NCI-H2196 (cell line): ENCODE measurements around the gene CAMTA1.

ENCODE experiments used
- DNase-seq: peaks from one replicate; lab custom pipeline; 2025; ENCODE audit not compliant: unreplicated experiment; lab: John Stamatoyannopoulos, UW

Gene CAMTA1

GRCh38 chr1:7632681-7633080, 847.4 kb downstream of the CAMTA1 start:
- no peak for DNase-seq

- no peak for DNase-seq
Observed at GRCh38 chr1:7633506-7634245, 848.4 kb downstream of the CAMTA1 start.

GRCh38 chr1:7634546-7635240, 849.4 kb downstream of the CAMTA1 start:
- no peak for DNase-seq

- DNase-seq = no peak
Observed at GRCh38 chr1:7636795-7637526, 851.7 kb downstream of the CAMTA1 start.

GRCh38 chr1:7638078-7638477, 852.8 kb downstream of the CAMTA1 start:
- no peak for DNase-seq

GRCh38 chr1:7639435-7640131, 854.3 kb downstream of the CAMTA1 start:
- no peak for DNase-seq

GRCh38 chr1:7640350-7640749, 855.1 kb downstream of the CAMTA1 start:
- no peak for DNase-seq

- no peak for DNase-seq
Observed at GRCh38 chr1:7640920-7641585, 855.8 kb downstream of the CAMTA1 start.

- DNase-seq = no peak
Observed at GRCh38 chr1:7641587-7642417, 856.5 kb downstream of the CAMTA1 start.

GRCh38 chr1:7642418-7642704, 857.1 kb downstream of the CAMTA1 start:
- DNase-seq = no peak

GRCh38 chr1:7642781-7643529, 857.7 kb downstream of the CAMTA1 start:
- DNase-seq = peak; percentile 7

GRCh38 chr1:7643530-7643929, 858.3 kb downstream of the CAMTA1 start:
- no peak for DNase-seq

GRCh38 chr1:7644086-7644485, 858.8 kb downstream of the CAMTA1 start:
- no peak for DNase-seq

GRCh38 chr1:7644961-7645750, 859.9 kb downstream of the CAMTA1 start:
- DNase-seq = peak; percentile 98

GRCh38 chr1:7645751-7646048, 860.4 kb downstream of the CAMTA1 start:
- DNase-seq = no peak

GRCh38 chr1:7646164-7646563, 860.9 kb downstream of the CAMTA1 start:
- no peak for DNase-seq

- peak; percentile 83 for DNase-seq
Observed at GRCh38 chr1:7646981-7647901, 862.0 kb downstream of the CAMTA1 start.
